Upper lobe of left lung (tissue), 4 donors: ENCODE results near the gene METTL4.

Source experiments
- CTCF ChIP-seq, 6 experiments: fragments of 450-650 bp in 4 of 6; fragments of 200-600 bp in 2 of 6; sonication (generic) in 2 of 6; IDR thresholded peaks; one replicate each; pipeline ENCODE4 v1.5.1; 2016 to 2019; ENCODE audit warnings: antibody characterized with exemption in 6 of 6
- POLR2A ChIP-seq, 4 donors: fragments of 450-650 bp; IDR thresholded peaks; one replicate each; pipeline ENCODE4 v1.5.1; 2016 to 2017; ENCODE audit warnings: antibody characterized with exemption in 4 of 4, mild to moderate bottlenecking in 2 of 4
- POLR2AphosphoS5 ChIP-seq, 2 donors: sonication (generic); formaldehyde crosslinking; IDR thresholded peaks; one replicate each; pipeline ENCODE4 v1.5.1; 2017; ENCODE audit warnings: antibody characterized with exemption in 2 of 2

- TF ChIP-seq POLR2A (IDR thresholded peaks at IDR 0.05): no peak
- no peak for TF ChIP-seq CTCF (IDR thresholded peaks at IDR 0.05)
- no peak for TF ChIP-seq POLR2AphosphoS5 (IDR thresholded peaks at IDR 0.05)
Observed at GRCh38 chr18:2532797-2533196, 38.5 kb downstream of the METTL4 start.
